Neural progenitor cell (in vitro differentiated cells): ENCODE measurements around the gene ERICH6B.

Source experiments
- CTCF ChIP-seq: fragments of 200-600 bp; sonication (generic); IDR thresholded peaks from 2 replicates; pipeline ENCODE4 v1.5.1; 2017; ENCODE audit warnings: antibody characterized with exemption, mild to moderate bottlenecking
- EZH2 ChIP-seq: fragments of 200-600 bp; sonication (generic); IDR thresholded peaks from 2 replicates; pipeline ENCODE4 v1.6.1; 2017; ENCODE audit warnings: antibody characterized with exemption, mild to moderate bottlenecking, moderate library complexity
- EZH2phosphoT487 ChIP-seq: fragments of 200-600 bp; sonication (generic); IDR thresholded peaks from 2 replicates; pipeline ENCODE4 v1.6.1; 2017; ENCODE audit warnings: antibody characterized with exemption

GRCh38 chr13:45542878-45543277, 72.7 kb downstream of the ERICH6B start:
- no peak for TF ChIP-seq CTCF
- no peak for TF ChIP-seq EZH2
- no peak for TF ChIP-seq EZH2phosphoT487
